ENCODE results near the gene EID2. TPM values are rescaled to one million over a fixed set of nuclear protein-coding genes. Genes with fewer than 3 reads are reported as not detected.

Gene EID2
- polyA plus RNA-seq, 1 of the 3 experiments (the other 2 are of a cell fraction) = 14.1 TPM

GRCh38 chr19:39568604-39569003, 28.6 kb upstream of the EID2 start:
- Histone ChIP-seq H4K20me1 (ENCODE audit: insufficient read depth) (no peaks in the 10 kb centered on the region), H3F3A (replicated peaks; ENCODE audit: insufficient read depth) (no peaks in the 10 kb centered on the region), H3K9ac (no peak overlapping the region), H3K4me2 (no peak overlapping the region), H3K9me2 (no peaks in the 10 kb centered on the region), H3K27ac (ENCODE audit: low read depth in 2 of 2, low read length in 1 of 2) (no peak overlapping the region), H3K27me3 (ENCODE audit: insufficient read depth) (no peaks in the 10 kb centered on the region), H2AFZ (ENCODE audit: low read depth) (no peak overlapping the region), H3K4me3 (ENCODE audit: low read depth in 2 of 2, low read length in 1 of 2) (no peak overlapping the region), H3K4me1 (ENCODE audit: control insufficient read depth in 1 of 2, insufficient read depth in 2 of 2, low read depth in 1 of 2, low read length in 1 of 2) (no peaks in the 10 kb centered on the region), H3K9me3 (no peaks in the 10 kb centered on the region), H3K36me3 (replicated peaks in 1 of 2; ENCODE audit: control insufficient read depth in 1 of 2, insufficient read depth in 2 of 2, low read length in 1 of 2) (no peaks in the 10 kb centered on the region), H3K79me2 (ENCODE audit: insufficient read depth) (no peaks in the 10 kb centered on the region)
- 27% methylated on average over 3 of the region's 3 CpGs for WGBS (ENCODE audit: low lambda C conversion rate)
- CTCF ChIA-PET = no interaction called here
- no peak for TF ChIP-seq IRF3 (IDR thresholded peaks at IDR 0.05; ENCODE audit: low read depth, low read length)
- no peak for TF ChIP-seq POLR2AphosphoS5 (IDR thresholded peaks at IDR 0.05; ENCODE audit: low read depth, low read length)
- no peak for TF ChIP-seq MAX (IDR thresholded peaks at IDR 0.05; ENCODE audit: low read depth)
- no peak for TF ChIP-seq FOXJ3 (CRISPR knock-in tag; IDR thresholded peaks at IDR 0.05)
- TF ChIP-seq ZBTB33 (IDR thresholded peaks at IDR 0.05; ENCODE audit: borderline replicate concordance, low read depth) = no peak
- no peak for TF ChIP-seq JUND (IDR thresholded peaks at IDR 0.05)
- no peak for TF ChIP-seq CHD2 (IDR thresholded peaks at IDR 0.05; ENCODE audit: low read length, partially characterized antibody)
- TF ChIP-seq NFIC (IDR thresholded peaks at IDR 0.05; ENCODE audit: borderline replicate concordance) = no peak
- TF ChIP-seq NRF1 (IDR thresholded peaks at IDR 0.05; ENCODE audit: low read depth, low read length) = no peak
- TF ChIP-seq USF2 (IDR thresholded peaks at IDR 0.05; ENCODE audit: borderline replicate concordance, low read depth, low read length) = no peak
- TF ChIP-seq SMC3 (IDR thresholded peaks at IDR 0.05; ENCODE audit: low read depth, low read length) = no peak
- TF ChIP-seq SIN3A (IDR thresholded peaks at IDR 0.05; ENCODE audit: borderline replicate concordance, low read depth, low read length) = no peak
- TF ChIP-seq TCF12 (IDR thresholded peaks at IDR 0.05) = no peak
- no peak for TF ChIP-seq PBX3 (IDR thresholded peaks at IDR 0.05)
- TF ChIP-seq TAF1 (IDR thresholded peaks at IDR 0.05; ENCODE audit: borderline replicate concordance, low read depth, low read length) = no peak
- no peak for TF ChIP-seq YY1 (IDR thresholded peaks at IDR 0.05; ENCODE audit: low read depth)
- no peak for TF ChIP-seq USF1 (IDR thresholded peaks at IDR 0.05; ENCODE audit: borderline replicate concordance, low read depth)
- no peak for TF ChIP-seq RCOR1 (IDR thresholded peaks at IDR 0.05; ENCODE audit: low read length)
- TF ChIP-seq REST (IDR thresholded peaks at IDR 0.05; ENCODE audit: low read depth, low read length) = no peak
- POLR2A ChIA-PET = no interaction called here
- no peak for DNase-seq
